IMR-90 (cell line): ENCODE data around the gene HS6ST2. TPM values are rescaled to one million over a fixed set of nuclear protein-coding genes. Genes with fewer than 3 reads are reported as not detected.

Experiments used
- ATAC-seq: fragments of 200-7000 bp; cut with Tn5 transposase; 2 replicates; pipeline ENCODE4 v1.9.1; 2020; ENCODE audit warnings: low read depth, mild to moderate bottlenecking, moderate library complexity
- BruUV-seq: library from RNA; stranded (reverse); fragments of 400-500 nt; replicated peaks from 2 replicates; lab custom pipeline; 2021; lab: Mats Ljungman, UMichigan
- CTCF ChIA-PET: fragments of 300-600 bp; formaldehyde crosslinking; extraction: SDS; loops from one replicate; lab custom pipeline; 2021; ENCODE audit warnings: antibody characterized with exemption; lab: Yijun Ruan, JAX
- POLR2A ChIA-PET: fragments of 300-600 bp; sonication (Branson Sonifier 250); formaldehyde crosslinking; loops from one replicate; lab custom pipeline; 2022; ENCODE audit warnings: antibody characterized with exemption; ENCODE audit not compliant: unreplicated experiment; lab: Charles Lee
- DNase-seq: peaks from one replicate; pipeline ENCODE4 v3.0.0; 2013
- H2AFZ ChIP-seq: replicated peaks from 2 replicates; pipeline ENCODE3; 2013; ENCODE audit warnings: low read length, mild to moderate bottlenecking; ENCODE audit not compliant: poor library complexity
- H2AK5ac ChIP-seq: 2 replicates; pipeline ENCODE4 v1.6.1; 2013; ENCODE audit warnings: low read depth, low read length, inconsistent platforms
- H2AK9ac ChIP-seq: replicated peaks from 2 replicates; pipeline ENCODE3; 2013; ENCODE audit warnings: mild to moderate bottlenecking, low read depth, low read length, moderate library complexity; ENCODE audit not compliant: poor library complexity
- H2BK120ac ChIP-seq: 2 replicates; pipeline ENCODE4 v1.6.1; 2013; ENCODE audit warnings: low read depth, low read length, inconsistent platforms
- H2BK15ac ChIP-seq: 3 replicates; pipeline ENCODE4 v1.6.1; 2013; ENCODE audit warnings: low read depth, low read length, inconsistent platforms
- H2BK20ac ChIP-seq: 2 replicates; pipeline ENCODE4 v1.6.1; 2013; ENCODE audit warnings: low read depth, mild to moderate bottlenecking, inconsistent platforms, low read length, moderate library complexity
- H2BK5ac ChIP-seq: 2 replicates; pipeline ENCODE4 v1.6.1; 2013; ENCODE audit warnings: mild to moderate bottlenecking, low read depth, low read length, inconsistent platforms; ENCODE audit not compliant: poor library complexity, severe bottlenecking
- H3K14ac ChIP-seq: replicated peaks from 2 replicates; pipeline ENCODE4 v1.6.1; 2013; ENCODE audit warnings: low read depth, low read length, inconsistent platforms
- H3K18ac ChIP-seq: 2 replicates; pipeline ENCODE4 v1.6.1; 2013; ENCODE audit warnings: low read depth, low read length, control low read depth
- H3K23ac ChIP-seq: 2 replicates; pipeline ENCODE4 v1.6.1; 2013; ENCODE audit warnings: low read depth, low read length, inconsistent platforms
- H3K27ac ChIP-seq: 2 replicates; pipeline ENCODE4 v1.5.1; 2013; ENCODE audit warnings: mild to moderate bottlenecking, control low read depth, low read length; ENCODE audit not compliant: insufficient read depth
- H3K27me3 ChIP-seq: 2 replicates; pipeline ENCODE4 v1.6.1; 2013; ENCODE audit warnings: low read length; ENCODE audit not compliant: control insufficient read depth, insufficient read depth
- H3K36me3 ChIP-seq: 2 replicates; pipeline ENCODE4 v1.6.1; 2013; ENCODE audit warnings: low read length, mixed read lengths; ENCODE audit not compliant: control insufficient read depth, insufficient read depth
- H3K4ac ChIP-seq: 2 replicates; pipeline ENCODE4 v1.6.1; 2013; ENCODE audit warnings: low read depth, low read length, inconsistent platforms
- H3K4me1 ChIP-seq: 2 replicates; pipeline ENCODE4 v1.6.1; 2013; ENCODE audit warnings: low read length, mixed read lengths; ENCODE audit not compliant: control insufficient read depth, insufficient read depth
- H3K4me2 ChIP-seq: 2 replicates; pipeline ENCODE4 v1.6.1; 2013; ENCODE audit warnings: low read depth, mild to moderate bottlenecking, control low read depth, low read length, moderate library complexity
- H3K4me3 ChIP-seq: 2 replicates; pipeline ENCODE4 v1.5.1; 2013; ENCODE audit warnings: low read depth, mild to moderate bottlenecking, control low read depth, low read length, moderate library complexity; ENCODE audit not compliant: insufficient read depth
- H3K56ac ChIP-seq: 2 replicates; pipeline ENCODE4 v1.6.1; 2013; ENCODE audit warnings: low read length, inconsistent platforms; ENCODE audit not compliant: insufficient read depth; ENCODE audit errors: extremely low read depth
- H3K79me1 ChIP-seq, 2 experiments: 2 replicates each; pipeline ENCODE4 v1.6.1; 2013; ENCODE audit warnings: low read length in 2 of 2, inconsistent platforms in 1 of 2, low read depth in 1 of 2
- H3K9ac ChIP-seq: 2 replicates; pipeline ENCODE4 v1.6.1; 2013; ENCODE audit warnings: low read depth, low read length, control low read depth
- H3K9me1 ChIP-seq: 2 replicates; pipeline ENCODE4 v1.6.1; 2013; ENCODE audit warnings: low read length, inconsistent platforms; ENCODE audit not compliant: insufficient read depth
- H3K9me3 ChIP-seq: 2 replicates; pipeline ENCODE4 v1.6.1; 2013; ENCODE audit warnings: low read length; ENCODE audit not compliant: control insufficient read depth, insufficient read depth
- H4K20me1 ChIP-seq: 2 replicates; pipeline ENCODE4 v1.6.1; 2013; ENCODE audit warnings: low read length, inconsistent platforms; ENCODE audit not compliant: insufficient read depth
- H4K5ac ChIP-seq: 2 replicates; pipeline ENCODE4 v1.6.1; 2013; ENCODE audit warnings: mild to moderate bottlenecking, low read depth, low read length, control low read depth
- H4K8ac ChIP-seq, 2 experiments: 2 replicates each; pipeline ENCODE4 v1.6.1; 2013; ENCODE audit warnings: low read depth in 2 of 2, low read length in 2 of 2, control low read depth in 1 of 2, inconsistent platforms in 1 of 2
- H4K91ac ChIP-seq: 2 replicates; pipeline ENCODE4 v1.6.1; 2013; ENCODE audit warnings: low read depth, low read length, inconsistent platforms; ENCODE audit not compliant: insufficient read depth
- NFE2L2 ChIP-seq: fragments of 150-350 bp; IDR thresholded peaks from 2 replicates; pipeline ENCODE4 v1.6.1; 2016; ENCODE audit warnings: low read depth, mild to moderate bottlenecking, low read length
- WGBS, 2 experiments: methylation state at CpG; one replicate each; pipeline versions ENCODE4 v1.1.5 to v1.1.7; 2013; ENCODE audit warnings: missing lambda C conversion rate in 2 of 2; ENCODE audit not compliant: insufficient read length in 1 of 2; ENCODE audit errors: extremely low coverage in 2 of 2; 5-methylcytosine and 5-hydroxymethylcytosine counted together
- dilution Hi-C: fragments of 300-500 bp; cut with HindIII; formaldehyde crosslinking; loops from one replicate; pipeline ENCODE4 v1.14.3; 2018; ENCODE audit warnings: low sequenced_read_pairs; ENCODE audit not compliant: unreplicated experiment
- in situ Hi-C: fragments of 300-500 bp; cut with MboI; formaldehyde crosslinking; loops from 3 replicates; pipeline ENCODE4 v1.14.3; 2019; ENCODE audit warnings: low sequenced_read_pairs, inconsistent platforms, mixed read lengths
- intact Hi-C: fragments of 100-400 bp; cut with micrococcal nuclease; formaldehyde crosslinking; loops from 2 replicates; pipeline ENCODE4 v1.10.0; 2022
- polyA plus RNA-seq, 3 experiments: library from polyadenylated mRNA; depleted of rRNA; stranded (reverse); fragments of >200 nt; gene quantifications; 2 replicates each; pipeline ENCODE4 v1.2.3, GENCODE V29; 2012; ENCODE audit warnings: low replicate concordance in 1 of 3
- total RNA-seq: library from RNA; depleted of rRNA; stranded (reverse); fragments of >200 nt; gene quantifications from 2 replicates; pipeline ENCODE4 v1.2.3, GENCODE V29; 2012

Gene HS6ST2
- total and polyA plus RNA-seq, 2 of the 4 experiments (the other 2 are of a cell fraction), result not detected

DNA sequence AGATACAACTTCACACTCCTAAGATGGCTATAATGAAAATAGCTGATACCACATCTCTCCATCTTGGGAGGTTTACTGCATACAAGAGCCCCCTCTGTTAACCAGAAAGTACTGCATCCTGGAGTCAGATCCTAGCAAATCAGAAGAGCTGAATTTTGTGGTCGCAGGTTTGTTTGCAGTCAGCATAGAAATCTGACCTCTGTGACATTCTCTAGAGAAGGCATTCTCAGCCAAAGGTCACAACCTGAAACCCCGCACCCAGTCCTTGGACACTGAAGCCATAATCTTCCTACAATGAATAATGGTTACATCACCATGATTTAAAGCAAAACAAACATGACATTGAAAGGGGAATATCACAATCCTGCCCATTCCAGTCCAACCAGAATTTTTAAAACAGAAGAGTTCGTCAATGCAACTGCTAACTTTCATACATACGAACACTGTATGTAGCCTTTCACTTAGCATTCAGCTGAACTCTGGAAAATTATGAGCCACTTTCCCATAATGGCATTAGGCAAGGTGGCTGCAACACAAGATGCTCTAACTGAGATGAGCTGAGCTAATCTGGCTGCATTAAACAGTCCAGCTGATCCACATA lies 17.6 kb downstream of the HS6ST2 start:
- in situ Hi-C loops, result no loop called here
- Histone ChIP-seq H2BK15ac (no peak overlapping the region), H2BK5ac (no peak overlapping the region), H3K4ac (no peak overlapping the region), H2AK5ac (no peak overlapping the region), H3K56ac (no peak overlapping the region), H3K9ac (no peak overlapping the region), H3K14ac (no peak overlapping the region), H3K79me1 (no peaks in the 10 kb centered on the region), H2AK9ac (no peak overlapping the region), H2BK20ac (no peak overlapping the region), H4K5ac (no peak overlapping the region), H4K91ac (no peak overlapping the region), H3K4me3 (no peak overlapping the region), H3K9me3 (no peaks in the 10 kb centered on the region), H3K4me2 (no peak overlapping the region), H3K9me1 (no peaks in the 10 kb centered on the region), H2AFZ (no peak overlapping the region), H3K23ac (no peak overlapping the region), H4K8ac (no peak overlapping the region), H3K27ac (no peak overlapping the region), H3K4me1 (no peaks in the 10 kb centered on the region), H2BK120ac (no peak overlapping the region), H3K36me3 (no peaks in the 10 kb centered on the region), H3K27me3 (no peaks in the 10 kb centered on the region), H4K20me1 (no peaks in the 10 kb centered on the region), H3K18ac (no peak overlapping the region)
- POLR2A ChIA-PET, result no interaction called here
- CTCF ChIA-PET, result no interaction called here
- no CpG with 5 or more reads among the region's 4 CpGs for WGBS, 2 experiments
- BruUV-seq, result no TSS peak
- dilution Hi-C loops, result no loop called here
- intact Hi-C loops, result no loop called here
- ATAC-seq (no peak), DNase-seq (no peak)
- no peak for TF ChIP-seq NFE2L2
